ENCODE data around the gene ADCY7. TPM values are rescaled to one million over a fixed set of nuclear protein-coding genes. Genes with fewer than 3 reads are reported as not detected.

The ADCY7 gene
- polyA plus RNA-seq, 3 donors = 6.5 to 7.0 (median 6.6) TPM

DNA sequence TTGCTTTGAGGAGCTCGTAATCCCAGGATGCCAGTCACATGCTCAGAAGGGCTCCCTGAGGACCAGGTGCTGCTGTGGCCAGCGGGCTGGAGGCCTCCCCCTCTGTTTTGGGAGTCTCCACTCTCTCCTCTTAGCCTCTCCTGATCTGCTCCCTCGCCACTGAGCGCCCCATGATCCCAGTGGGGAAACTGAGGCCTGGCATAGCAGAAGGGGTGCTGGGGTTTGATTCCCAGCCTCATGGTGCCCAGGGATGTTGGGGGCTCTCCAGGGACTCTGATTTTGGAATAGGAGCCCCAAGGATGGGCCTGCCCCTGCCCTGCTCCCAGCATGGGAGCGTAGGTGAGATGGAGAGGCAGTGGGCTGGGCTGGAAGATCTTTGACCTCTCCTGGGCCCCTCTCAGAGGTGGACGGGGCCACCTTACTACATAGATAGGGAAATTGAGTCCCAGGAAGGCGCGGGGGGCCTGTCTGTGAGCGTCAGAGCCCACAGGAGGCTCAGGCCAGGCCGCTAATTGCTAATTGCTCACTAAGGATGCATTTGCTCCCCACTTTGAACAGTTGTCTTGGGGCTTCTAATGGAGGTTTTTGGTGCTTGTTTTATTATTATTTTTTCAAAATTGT lies 525 bp upstream of the ADCY7 start:
- no peak for DNase-seq (ENCODE audit: low read depth in 3 of 3, low spot score in 2 of 3)

DNA sequence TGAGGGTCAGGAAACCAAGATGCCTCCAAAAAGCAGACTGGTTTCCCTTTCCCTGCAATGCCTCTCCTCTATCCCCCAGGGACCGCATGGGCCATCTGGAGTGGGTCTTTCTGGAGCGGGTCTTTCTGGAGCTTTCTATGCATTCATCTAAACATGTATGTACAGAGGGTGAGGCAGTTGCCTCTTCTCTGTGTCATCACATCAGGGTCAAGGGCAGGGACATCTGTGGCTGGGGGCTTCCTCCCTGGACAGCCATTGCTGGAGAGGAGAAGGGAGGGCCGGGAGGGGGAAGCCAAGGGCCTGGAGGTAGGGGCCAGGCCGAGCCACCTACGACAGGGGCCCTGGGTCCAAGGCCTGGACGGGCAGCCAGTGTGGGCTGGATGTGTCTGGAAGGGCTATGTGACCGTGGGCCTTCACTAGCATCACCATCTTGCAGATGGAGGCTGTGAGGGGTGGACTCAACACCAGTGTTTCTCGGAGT lies 840 bp downstream of the ADCY7 start:
- DNase-seq (ENCODE audit: low read depth in 3 of 3, low spot score in 2 of 3) = no peak

DNA sequence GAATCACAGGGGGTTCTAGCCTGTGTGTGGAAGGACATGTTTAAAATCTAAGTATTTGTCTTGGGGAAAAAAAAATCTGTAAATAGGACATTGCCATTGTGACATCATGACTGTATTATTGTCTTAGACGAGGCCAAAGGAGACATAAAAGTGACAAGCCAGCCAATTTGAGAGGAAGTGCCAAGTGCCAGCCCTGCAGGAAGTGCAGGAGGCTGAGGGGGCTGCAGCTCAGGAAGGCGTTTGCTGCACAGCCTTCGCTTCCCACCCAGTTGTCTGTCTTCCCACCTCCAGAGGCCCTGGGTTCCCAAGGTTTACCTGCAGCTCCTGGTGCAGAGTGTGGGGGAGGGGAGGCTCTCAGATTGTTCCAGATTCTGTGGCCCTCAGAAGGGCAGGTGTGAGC lies 1.3 kb downstream of the ADCY7 start:
- DNase-seq (ENCODE audit: low read depth in 3 of 3, low spot score in 2 of 3) = no peak

DNA sequence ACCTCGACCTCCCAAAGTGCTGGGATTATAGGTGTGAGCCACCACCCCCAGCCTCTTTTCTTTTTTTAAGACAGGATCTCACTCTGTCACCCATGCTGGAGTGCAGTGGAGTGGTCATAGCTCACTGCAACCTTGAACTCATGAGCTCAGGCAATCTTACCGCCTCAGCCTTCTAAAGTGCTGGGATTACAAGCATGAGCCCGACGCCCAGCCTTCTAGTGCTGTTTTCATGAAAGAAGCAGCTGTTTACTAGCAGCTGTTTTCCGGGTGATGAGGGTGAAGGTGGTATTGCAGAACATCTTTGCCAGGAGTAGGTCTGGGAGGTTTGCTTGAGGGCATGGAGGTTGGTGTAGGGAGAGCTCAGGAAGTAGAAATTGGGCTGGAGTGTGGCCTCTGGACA lies 2.0 kb downstream of the ADCY7 start:
- no peak for DNase-seq (ENCODE audit: low read depth in 3 of 3, low spot score in 2 of 3)

DNA sequence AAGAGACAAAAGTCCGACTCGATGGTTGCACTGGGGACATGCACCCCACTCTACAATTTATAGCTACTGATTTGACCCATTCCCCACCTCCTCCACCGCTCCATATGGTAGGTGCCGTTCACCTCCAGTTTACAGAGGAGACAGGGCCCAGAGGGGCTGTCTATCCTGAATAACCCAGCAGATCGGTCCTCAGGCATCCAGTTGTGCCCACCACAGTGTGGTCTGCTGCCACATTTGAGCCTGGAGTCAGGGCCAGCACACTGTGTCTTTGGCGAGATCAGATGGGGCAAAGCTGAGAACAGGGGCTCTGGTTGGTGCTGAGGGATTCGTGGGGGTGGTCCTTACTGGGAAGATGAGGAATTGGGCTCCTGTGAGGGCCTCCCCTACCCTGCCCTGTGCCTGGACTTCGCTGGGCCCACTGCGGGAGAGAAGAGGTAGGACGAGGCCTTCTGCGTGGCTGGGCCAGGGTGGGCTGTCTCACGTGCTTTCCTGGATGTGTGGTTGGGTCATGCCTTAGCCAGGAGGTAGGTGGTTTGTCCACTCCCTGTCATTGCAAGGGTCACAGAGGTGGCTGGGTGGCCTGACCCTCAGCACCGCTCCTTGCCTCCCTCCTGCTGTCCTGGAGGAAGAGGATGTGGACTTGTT lies 2.8 kb downstream of the ADCY7 start:
- DNase-seq (ENCODE audit: low read depth in 3 of 3, low spot score in 2 of 3) = no peak

DNA sequence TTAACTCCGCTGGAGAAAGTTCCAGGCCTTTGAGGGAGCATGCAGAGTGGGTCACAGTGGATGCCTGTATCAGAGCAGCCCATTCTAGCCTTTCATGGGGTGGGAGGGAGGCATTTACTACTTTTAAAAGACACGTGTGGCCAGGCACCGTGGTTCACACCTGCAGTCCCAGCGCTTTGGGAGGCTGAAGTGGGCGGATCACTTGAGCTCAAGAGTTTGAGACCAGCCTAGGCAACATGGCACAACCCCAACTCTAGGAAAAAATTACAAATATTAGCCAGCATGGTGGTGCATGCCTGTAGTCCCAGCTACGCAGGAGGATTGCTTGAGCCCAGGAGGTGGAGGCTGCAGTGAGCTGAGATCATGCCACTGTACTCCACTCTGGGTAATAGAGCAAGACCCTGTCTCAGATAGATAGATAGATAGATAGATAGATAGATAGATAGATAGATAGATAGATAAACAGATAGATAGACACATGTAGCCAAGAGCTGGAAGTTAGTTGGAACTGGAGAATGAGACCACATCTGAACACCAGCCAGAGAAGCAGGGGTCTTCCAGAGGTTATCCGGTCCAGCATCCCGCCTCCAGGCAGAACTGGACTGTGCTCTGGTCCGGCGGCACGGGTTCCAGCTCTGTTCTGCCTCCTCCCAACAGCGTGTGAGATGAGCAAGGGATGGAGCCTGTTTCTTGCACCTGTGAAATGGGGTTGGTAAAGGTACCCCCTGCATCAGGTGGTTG lies 3.6 kb downstream of the ADCY7 start:
- no peak for DNase-seq (ENCODE audit: low read depth in 3 of 3, low spot score in 2 of 3)

DNA sequence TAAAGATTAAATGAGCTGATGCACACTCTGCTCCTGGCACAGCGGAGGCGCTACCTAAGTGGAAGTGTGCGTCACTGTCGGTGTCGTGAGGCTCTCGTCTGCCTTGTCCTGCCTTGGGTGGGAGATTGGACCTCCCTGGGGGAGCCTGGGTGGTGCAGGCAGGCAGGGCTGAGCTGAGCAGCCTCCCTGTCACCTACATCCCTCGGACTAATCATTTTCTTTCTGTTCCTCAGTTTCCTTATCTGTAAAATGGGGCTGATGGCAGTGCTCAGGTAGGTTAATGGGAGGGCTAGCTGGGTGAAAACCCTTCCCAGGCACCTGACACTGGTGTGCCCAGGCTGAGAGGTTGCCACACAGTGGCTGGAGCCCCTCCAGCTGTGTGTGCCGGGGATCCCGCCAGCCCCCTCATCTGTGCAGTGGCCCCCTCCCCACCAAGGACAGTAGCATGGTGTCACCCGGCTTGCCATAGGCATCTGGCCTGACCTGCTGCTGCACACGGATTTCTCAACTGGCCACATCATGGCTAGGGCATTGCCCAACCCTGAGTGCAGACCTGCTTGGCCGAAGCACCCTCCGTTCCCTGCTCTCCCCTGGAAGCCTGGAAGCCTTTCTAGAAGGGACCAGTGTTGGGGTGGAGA lies 4.3 kb downstream of the ADCY7 start:
- DNase-seq (ENCODE audit: low read depth in 3 of 3, low spot score in 2 of 3) = no peak

DNA sequence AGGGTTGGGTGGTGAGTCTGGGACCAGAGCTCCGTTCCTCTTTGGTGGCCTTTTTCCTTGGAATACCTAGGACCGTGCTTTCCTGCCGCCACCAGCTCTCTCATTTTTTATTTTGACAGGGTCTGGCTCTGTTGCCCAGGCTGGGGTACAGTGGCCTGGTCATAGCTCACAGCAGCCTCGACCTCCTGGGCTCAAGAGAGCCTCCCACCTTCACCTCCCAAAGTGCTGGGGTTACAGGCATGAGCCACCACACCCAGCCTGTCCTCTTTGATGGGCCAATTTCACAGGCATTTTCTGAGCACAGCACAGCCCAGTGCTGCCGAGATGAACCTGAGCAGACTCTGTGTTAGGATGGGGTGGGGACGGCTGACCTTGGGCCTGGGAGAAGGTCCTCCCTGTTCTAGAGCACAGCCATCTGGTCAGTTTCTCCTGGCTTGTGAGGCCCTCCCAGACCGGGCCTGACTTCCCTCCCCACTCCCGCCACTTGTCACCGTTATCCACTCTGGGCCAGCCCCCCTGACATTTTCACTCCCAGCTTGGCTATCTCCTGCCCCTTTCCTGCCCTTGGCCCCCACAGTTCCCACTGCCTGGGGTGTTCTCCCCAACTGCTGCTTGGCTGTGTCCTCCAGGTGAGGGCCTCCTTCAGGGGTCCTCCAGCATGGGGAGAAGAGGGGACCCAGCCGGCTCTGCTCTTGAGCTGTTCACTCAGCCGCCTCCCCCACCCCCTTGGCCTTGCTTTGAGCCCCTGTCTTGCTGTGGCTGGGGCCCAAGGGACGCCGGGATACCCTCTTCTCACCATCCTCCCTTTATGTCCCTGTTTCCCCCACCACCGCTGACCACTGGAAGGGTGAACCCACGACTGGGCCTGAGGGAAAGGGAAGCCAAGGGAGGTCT lies 5.0 kb downstream of the ADCY7 start:
- no peak for DNase-seq (ENCODE audit: low read depth in 3 of 3, low spot score in 2 of 3)

DNA sequence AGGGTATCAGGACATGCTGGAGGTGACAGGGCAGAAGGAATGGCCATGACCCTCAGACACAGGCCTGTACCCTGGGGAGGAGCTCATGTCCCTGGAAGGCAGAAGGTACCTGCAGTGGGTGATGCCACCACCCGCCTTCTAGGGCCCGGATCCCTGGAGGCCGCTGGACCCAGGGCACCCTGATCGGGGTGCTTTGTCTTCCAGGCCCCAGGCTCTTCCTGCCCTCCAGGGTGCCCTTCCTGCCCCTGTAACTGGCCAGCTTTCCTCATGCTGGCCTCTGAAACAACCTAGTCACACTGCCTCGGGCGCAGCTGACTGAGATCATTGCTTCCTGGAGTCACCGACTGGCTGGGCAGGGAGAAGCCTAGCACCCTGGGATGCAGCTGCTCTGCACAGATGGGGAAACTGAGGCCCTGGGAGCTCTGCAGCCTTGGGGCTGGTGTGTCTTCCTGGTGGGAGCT lies 5.8 kb downstream of the ADCY7 start:
- no peak for DNase-seq (ENCODE audit: low read depth in 3 of 3, low spot score in 2 of 3)

DNA sequence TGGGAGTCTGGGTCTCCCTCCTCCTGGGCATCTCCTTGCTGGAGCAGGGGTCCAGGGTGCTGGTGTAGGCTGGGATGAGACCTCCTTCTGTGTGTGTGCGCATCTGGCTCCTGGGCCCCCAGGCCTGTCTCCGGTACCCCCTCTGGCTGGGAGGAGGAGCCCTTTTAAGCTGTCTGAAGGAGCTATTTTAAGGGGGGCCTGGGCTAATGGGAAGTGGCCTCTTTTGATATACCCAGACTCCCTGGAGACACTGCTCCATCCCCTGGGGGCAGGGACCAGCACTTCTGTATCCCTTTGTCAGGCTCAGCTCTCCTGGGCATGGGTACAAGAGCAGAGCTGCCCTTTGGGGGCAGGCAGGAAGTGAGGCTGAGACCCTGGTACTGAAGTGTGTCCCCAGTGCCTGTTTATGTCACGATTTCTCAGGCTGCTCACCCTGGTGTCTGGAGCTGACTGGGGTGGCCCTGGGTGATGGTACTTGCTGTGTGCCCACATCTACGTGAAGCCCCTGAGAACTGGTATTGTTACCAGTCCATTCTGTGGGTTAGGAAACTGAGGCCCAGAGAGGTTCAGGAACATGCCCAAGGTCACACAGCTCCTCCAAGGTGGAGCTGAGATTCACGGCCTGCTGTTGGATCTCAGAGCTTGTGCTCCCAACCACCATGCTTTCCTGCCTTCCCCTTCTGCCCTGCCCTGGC lies 6.5 kb downstream of the ADCY7 start:
- DNase-seq (ENCODE audit: low read depth in 3 of 3, low spot score in 2 of 3) = no peak

DNA sequence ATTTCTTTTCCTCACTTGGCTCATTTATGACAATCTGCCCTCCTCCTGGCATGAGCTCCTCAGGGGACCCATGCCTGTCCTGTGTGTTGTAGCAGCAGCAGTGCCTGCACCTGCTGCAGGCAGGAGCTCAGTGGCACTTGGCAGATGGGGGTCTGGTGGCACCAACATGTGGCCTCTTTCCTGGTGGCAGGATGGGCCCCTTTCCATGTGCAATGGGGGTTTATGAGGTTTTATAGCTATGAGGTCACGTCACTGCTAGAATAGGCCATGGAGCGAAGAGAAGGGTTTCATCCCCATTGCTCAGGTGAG lies 7.0 kb downstream of the ADCY7 start:
- no peak for DNase-seq (ENCODE audit: low read depth in 3 of 3, low spot score in 2 of 3)

DNA sequence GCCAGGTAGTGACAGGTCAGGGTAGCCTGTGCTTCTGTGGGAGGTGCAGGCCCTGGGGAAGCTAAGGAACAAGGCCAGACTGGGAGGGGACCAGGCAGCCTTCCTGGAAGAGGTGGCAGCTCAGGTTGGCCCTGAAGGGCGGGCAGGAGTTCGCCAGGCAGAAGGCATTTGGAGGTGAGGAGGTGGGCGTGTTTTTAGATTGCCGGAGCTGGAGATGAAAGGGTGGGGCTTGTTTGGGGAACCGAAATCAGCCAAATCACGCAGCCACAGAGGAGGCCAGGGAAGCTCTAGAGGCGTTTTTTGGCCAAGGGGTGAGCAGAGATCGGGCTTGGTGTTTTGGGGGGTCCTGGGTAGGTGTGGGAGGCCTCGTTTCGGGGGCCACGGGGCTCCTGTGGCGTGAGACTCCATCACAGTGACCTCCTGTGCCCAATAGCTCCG lies 7.6 kb downstream of the ADCY7 start:
- no peak for DNase-seq (ENCODE audit: low read depth in 3 of 3, low spot score in 2 of 3)

DNA sequence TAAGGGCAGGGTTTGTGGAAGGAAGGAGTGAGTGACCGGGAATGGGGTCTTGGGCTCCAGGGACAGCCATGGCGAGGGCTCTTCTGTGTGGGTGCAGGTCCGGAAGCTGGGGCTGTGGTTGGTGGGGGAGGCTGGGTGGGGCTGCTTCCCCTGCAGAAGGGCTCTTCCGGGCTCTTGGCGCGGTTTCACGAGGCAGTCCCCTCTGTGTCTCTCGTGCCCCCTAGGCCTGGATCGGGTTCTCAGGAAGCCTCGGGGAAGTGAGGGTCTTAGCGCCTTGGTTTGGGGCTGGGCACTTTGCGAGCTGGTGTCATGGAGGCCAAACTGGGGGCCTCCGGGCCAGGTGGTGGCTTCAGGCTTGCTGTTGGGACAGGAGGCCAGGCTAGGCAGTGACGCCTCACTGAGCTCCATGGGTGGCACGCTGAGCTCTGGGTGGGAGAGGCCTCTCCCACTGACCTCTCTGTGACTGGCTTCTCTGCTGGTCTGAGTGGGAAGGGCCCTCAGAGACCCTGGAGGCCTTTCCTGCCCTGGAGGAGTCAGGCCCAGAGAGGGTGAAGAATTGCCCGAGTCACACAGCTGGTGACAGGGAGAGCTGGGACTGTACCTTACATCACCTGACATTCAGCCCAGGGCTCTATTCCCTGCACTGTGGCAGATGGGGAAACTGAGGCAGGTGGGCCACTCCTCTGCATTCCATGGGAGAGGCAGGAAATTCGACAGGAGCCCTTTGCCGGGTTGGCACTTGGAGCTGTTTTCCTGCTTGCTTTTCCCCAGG lies 8.2 kb downstream of the ADCY7 start:
- no peak for DNase-seq (ENCODE audit: low read depth in 3 of 3, low spot score in 2 of 3)

DNA sequence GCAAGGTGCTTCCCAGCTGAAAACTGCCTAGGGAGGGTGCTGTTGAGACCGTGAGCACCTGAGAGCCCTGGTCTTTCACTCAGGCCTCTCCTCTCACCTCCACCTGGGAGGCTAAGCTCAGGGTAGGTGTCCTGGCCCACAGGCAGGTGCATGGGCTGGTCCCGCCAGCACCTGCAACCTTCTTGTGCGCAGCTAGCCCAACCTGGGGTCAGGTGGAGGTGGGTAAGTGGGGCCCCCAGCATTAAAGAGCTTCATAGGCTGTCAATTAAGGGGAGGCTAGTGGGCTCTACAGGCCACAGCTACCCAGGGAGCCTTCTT lies 8.7 kb downstream of the ADCY7 start:
- DNase-seq (ENCODE audit: low read depth in 3 of 3, low spot score in 2 of 3) = no peak

DNA sequence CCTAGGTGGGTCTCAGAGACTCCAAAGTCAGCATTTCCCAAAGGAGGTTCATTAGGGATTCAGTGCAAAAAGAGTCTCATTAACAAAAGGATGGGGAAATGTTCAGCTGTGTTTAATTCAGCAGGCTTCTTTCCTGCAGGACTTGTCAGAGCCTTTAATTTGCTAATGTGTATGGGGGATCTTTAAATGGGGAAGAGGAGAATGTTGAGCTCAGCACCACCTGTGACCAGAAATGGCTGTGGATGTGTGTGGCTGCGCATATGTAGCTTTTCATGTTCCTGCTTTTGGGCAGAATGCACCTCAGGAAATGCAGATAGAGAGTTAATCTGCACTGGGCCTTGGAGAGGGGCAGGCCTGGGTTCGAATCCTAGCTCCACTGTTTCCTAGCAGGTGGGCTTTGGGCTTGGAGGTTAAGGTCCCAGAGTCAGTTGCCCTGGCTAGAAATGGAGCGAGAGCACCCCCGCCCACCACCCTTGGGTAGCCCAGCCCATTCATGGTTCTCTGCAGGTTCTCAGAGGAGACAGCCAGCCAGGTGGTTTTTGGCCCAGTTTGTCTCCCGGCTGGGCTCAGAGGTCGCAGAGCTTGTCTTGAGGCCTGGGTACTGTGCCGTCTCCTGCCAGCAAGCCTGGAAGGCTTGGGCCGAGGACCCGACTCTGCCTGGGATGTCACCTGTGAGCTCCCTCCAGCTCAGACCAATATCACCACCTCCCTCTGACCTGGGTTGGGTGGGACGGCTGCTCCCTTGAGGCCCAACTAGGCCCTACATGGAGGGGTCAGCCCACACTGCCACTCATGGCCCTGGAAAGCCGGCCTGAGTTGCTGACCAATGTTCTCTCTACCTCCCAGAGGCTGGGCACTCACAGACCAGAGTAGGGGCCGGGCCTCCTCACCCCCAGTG lies 9.3 kb downstream of the ADCY7 start:
- no peak for DNase-seq (ENCODE audit: low read depth in 3 of 3, low spot score in 2 of 3)

DNA sequence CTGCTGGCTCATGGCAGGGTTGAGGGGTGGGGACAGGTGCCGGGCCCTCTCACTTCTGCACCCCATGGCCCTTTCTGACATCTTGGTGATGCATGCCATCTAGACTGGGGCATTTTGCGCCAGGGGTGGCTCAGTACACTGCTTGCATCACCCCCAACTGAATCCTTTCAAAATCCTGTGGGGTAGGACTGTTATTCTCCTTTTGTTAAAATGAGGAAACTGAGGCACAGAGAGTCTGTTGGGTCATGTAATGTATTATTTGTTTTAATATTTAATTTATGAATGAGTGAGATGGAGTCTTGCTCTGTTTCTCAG lies 9.9 kb downstream of the ADCY7 start:
- no peak for DNase-seq (ENCODE audit: low read depth in 3 of 3, low spot score in 2 of 3)

DNA sequence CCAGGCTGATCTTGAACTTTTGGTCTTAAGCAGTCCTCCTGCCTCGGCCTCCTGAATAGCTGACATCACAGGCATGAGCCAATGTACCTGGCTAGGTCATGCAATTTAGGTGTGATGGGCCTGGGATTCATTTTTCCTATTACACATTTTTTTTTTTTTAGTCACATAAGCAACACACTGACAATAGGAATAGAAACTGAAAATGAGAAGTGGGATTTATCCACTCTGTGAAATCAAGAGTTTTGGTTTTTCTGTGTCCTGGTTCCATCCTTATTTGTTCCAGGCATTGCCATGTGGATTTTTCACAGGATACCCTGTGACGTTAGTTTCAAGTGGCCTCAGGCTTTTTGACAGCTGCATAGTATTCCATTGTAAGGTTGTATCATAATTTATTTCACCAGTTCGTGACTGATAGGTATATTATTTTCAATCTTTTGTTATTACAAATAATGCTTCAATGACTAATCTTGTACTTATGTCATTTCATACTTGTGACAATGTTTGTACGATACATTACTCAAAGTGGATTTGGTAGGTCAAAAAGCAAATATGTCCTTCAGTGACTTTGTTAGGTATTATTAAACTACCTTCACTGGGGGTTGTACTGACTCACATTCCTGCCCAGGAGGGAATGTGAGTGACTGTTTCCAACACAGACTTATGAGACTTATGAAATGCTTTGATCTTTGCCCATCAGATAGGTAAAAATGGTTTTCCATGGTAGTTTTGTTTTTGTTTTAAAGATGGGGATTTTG lies 10.6 kb downstream of the ADCY7 start:
- DNase-seq (ENCODE audit: low read depth in 3 of 3, low spot score in 2 of 3) = no peak

DNA sequence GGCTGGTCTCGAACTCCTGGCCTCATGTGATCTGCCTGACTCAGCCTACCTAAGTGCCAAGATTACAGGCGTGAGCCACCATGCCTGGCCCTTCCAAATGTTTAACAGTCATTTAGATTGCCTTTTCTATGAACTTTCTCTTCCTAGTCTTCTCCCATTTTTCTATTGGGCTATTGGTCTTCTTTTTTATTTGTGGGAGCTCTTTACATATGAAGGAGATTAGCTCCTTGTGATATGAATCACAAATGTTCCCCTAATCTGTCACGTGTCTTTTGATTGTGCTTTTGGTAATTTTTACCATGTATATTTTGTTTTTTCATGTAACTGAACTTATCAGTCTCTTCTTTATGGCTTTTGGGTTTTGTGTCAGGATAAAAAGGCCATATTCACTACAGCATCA lies 11.9 kb downstream of the ADCY7 start:
- DNase-seq (ENCODE audit: low read depth in 3 of 3, low spot score in 2 of 3) = no peak
